GM12873 (cell line): ENCODE data around the gene ALKBH3.

Experiments used
- CTCF ChIP-seq: IDR thresholded peaks from 2 replicates; pipeline ENCODE4 v1.5.1; 2012; ENCODE audit warnings: low read depth, mild to moderate bottlenecking, moderate library complexity, low read length, control low read depth; ENCODE audit not compliant: insufficient read depth; ENCODE audit errors: missing control alignments

Gene ALKBH3

DNA sequence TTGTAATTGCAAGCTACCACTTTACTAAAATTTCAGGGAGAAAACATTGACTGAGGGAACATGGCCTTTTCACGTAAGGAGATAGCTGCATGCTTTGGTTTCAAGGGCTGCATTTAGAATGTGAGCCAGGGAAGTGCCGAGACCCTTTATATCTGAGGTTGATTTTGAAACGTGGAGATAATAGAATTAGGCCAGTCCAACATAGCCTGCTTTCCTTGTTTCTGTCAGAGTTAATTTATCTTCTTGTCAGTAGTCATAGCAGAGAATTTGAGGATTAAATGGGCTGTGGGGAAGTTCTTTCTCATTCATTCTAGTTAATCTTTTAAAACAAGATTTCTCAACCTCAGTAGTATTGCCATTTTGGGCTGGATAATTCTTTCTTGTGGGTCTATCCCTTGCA, 12.2 kb downstream of the ALKBH3 start:
- TF ChIP-seq CTCF = no peak

DNA sequence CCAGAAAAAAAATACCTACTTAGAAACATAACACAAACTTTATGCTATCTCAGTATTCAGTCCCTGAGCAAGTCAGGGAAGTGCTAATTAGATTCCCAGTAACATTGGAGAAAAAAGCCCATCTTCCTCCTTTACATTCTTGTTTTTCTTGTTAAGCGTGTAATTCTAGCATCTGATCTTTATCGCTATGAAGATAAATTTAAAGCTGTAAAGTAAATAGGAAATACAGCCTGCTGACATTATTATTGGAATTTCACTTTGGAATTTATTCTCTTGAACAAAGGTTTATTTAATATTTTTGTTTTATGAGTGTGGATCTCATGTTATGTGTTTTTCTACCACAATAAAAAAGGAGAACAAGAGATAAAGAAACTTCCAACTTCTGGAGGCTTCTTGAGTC, 13.9 kb downstream of the ALKBH3 start:
- TF ChIP-seq CTCF = no peak

GRCh38 chr11:43895601-43896000, 15.0 kb downstream of the ALKBH3 start:
- no peak for TF ChIP-seq CTCF

GRCh38 chr11:43898574-43898973, 17.9 kb downstream of the ALKBH3 start:
- no peak for TF ChIP-seq CTCF

DNA sequence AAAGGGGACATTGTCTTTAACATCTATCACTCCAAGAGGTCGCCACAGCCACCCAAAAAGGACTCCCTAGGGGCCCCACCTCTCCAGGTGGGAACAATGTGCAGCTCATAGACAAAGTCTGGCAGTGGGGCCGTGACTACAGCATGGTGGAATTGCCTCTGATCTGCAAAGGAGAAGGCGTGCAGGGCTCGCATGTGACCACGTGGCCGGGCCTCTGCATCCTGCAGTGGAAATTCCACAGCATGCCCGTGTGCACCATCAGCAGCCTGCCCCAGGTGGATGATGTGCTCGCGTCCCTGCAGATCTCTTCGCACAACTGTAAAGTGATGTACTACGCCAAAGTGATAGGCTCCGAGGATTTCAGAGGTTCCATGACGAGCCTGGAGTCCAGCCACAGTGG, 18.5 kb downstream of the ALKBH3 start:
- no peak for TF ChIP-seq CTCF

DNA sequence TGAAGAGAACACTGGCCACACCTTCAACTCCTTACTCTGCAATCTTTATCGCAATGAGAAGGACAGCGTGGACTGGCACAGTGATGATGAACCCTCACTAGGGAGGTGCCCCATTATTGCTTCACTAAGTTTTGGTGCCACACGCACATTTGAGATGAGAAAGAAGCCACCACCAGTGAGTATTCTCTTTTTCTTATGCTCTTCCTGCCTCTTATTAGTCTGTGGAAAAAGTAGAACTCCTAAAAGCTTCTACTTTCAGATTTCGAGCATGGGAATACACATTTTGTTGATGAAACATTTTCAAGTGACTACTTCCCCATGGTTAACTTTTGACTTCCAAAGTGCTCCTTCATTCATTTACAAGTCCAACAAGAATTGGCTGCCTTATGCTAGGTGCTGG, 20.9 kb downstream of the ALKBH3 start:
- TF ChIP-seq CTCF = no peak

GRCh38 chr11:43903078-43903477, 22.4 kb downstream of the ALKBH3 start:
- TF ChIP-seq CTCF = no peak

DNA sequence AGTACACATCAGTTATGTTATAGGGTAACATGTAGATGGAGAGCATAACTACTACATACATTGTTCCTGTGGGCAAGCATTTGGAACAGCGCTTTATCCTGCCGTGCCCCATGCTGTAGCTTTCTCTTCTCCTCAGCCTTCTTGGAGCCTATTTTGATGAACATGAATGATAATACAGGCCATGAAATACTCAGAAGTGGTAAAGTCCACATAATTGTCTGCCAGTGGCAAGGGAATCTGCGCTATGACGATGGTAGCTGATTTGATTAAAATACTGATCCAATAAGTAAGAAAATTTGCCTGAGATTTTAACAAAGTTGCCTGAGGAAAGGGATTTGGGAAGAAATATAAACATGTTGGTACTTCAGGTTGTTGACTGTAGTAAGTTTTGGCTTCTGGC, 23.3 kb downstream of the ALKBH3 start:
- TF ChIP-seq CTCF = no peak
